IPS-NIHi7 (cell line): ENCODE measurements around the gene CATSPERD.

Experiments used
- DNase-seq: peaks from one replicate; pipeline ENCODE4 v3.0.0; 2012; ENCODE audit warnings: mixed read lengths; ENCODE audit errors: extremely low spot score

CATSPERD gene

GRCh38 chr19:5803441-5803751 is 83.0 kb downstream of the CATSPERD start:
- no peak for DNase-seq

- DNase-seq = peak; percentile 97
Measured at GRCh38 chr19:5803752-5804515, 83.5 kb downstream of the CATSPERD start.

GRCh38 chr19:5804516-5805461 is 84.4 kb downstream of the CATSPERD start, which contains the start of gene NRTN:
NRTN (plus strand) TSS chr19:5805067; CDS start chr19:5824166, 19,099 bp downstream.
- peak; percentile 83 for DNase-seq

GRCh38 chr19:5805462-5806132 is 85.2 kb downstream of the CATSPERD start:
- peak; percentile 95 for DNase-seq

GRCh38 chr19:5806133-5806489 is 85.7 kb downstream of the CATSPERD start:
- no peak for DNase-seq

- DNase-seq = no peak
Measured at GRCh38 chr19:5806905-5807304, 86.5 kb downstream of the CATSPERD start.

GRCh38 chr19:5808120-5808816 is 87.8 kb downstream of the CATSPERD start:
- DNase-seq = no peak

- DNase-seq = no peak
Measured at GRCh38 chr19:5809053-5809452, 88.6 kb downstream of the CATSPERD start.

- no peak for DNase-seq
Measured at GRCh38 chr19:5809469-5809868, 89.0 kb downstream of the CATSPERD start.

GRCh38 chr19:5811117-5811516 is 90.7 kb downstream of the CATSPERD start:
- no peak for DNase-seq

- no peak for DNase-seq
Measured at GRCh38 chr19:5814123-5814851, 93.8 kb downstream of the CATSPERD start.

- DNase-seq = no peak
Measured at GRCh38 chr19:5814852-5815246, 94.4 kb downstream of the CATSPERD start.

- DNase-seq = no peak
Measured at GRCh38 chr19:5817218-5817617, 96.8 kb downstream of the CATSPERD start.

- DNase-seq = no peak
Measured at GRCh38 chr19:5818594-5818993, 98.2 kb downstream of the CATSPERD start.

GRCh38 chr19:5820785-5821184 is 100.3 kb downstream of the CATSPERD start:
- DNase-seq = no peak

GRCh38 chr19:5821521-5822180 is 101.2 kb downstream of the CATSPERD start:
- DNase-seq = no peak

- no peak for DNase-seq
Measured at GRCh38 chr19:5822181-5822844, 101.9 kb downstream of the CATSPERD start.

GRCh38 chr19:5823579-5824281 is 103.3 kb downstream of the CATSPERD start:
- DNase-seq = peak; percentile 53

GRCh38 chr19:5824751-5825150 is 104.3 kb downstream of the CATSPERD start:
- no peak for DNase-seq
